Measurements from ENCODE around the gene ARHGDIG.

DNA sequence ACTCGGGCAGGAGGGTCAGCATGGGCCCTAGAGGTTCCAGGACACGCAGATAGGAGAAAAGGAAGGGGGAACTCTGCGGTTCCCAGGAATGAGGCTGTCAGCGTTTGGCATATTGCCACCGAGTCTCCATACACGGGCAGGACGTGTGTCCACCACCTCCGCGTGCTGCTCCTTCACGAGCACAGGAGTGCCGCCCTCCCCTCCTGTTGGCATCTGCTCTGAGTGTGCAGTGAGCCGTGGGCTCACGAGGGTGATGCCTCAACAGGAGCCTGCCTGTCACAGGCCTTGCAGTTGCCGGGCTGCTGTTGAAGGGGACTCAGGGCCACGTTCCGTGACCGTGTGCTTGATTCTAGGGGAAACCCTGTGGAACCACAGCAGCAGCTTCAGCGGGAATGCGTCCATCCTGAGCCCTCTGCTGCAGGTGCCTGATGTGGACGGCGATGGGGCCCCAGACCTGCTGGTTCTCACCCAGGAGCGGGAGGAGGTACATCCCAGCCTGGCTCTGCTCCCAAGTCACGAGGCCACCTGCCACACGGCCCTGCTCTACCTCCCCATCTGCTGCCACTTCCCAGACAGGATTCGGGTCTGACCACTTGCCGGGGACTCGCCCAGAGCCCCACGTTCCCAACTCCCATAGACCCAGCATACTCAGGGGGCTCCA, 19.2 kb upstream of the ARHGDIG start:
- TF ChIP-seq YY1 (IDR thresholded peaks at IDR 0.05; ENCODE audit: insufficient read depth, insufficient read length): no peak
- no peak for TF ChIP-seq ZNF274 (IDR thresholded peaks at IDR 0.05; ENCODE audit: low read depth, low read length)
- TF ChIP-seq SUZ12 (IDR thresholded peaks at IDR 0.05; ENCODE audit: extremely low read depth, insufficient read depth, insufficient read length): no peak
